ENCODE results near the gene HES3. TPM values are rescaled to one million over a fixed set of nuclear protein-coding genes. Genes with fewer than 3 reads are reported as not detected.

HES3 gene
- total RNA-seq, 2 donors from 2014 or later = not detected

DNA sequence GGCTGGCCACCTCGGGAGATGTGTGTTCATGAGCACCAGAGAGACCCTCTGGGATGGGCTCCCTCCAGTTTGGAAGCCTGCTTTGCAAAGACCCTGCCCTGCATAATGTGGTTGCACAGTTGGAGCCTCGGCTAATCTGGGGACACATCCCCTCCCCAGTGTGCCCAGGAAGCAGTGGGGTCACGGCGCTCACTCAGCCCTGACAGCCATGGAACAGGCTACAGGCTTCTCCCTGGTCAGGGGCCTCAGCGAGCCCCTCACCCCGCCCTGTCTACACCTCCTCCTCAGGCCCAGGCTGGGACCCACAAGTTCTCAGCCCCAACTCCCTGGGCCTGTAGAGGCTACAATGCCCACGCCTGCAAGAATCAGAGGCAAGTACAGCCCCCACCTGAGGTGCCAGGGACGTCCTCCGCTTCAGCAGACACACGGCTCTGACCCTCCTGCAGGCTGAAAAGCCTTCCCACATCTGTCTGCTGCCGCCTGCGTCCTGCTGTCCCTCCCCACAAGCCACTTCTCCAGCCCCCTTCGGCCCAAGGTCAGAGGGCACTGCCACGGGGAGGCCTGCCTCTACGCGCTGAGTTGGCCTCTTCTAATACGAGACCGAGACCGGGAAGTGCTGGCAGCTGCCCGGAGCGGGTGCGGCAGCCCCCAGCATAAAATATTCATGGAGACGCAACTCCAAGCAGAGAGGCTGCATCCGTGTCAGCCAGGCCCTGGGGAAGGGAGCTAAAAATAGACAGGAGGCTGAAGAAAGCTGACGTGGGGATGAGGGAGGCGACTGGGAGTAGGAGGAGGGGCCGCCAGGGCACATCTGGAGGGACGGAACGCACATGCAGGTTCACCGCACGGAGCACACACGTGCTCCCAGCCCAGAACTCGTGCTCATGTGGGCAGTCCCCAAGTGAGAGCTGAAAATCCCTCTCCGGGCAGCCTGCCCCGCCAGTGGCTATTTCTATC lies 32.1 kb downstream of the HES3 start:
- Mint-ChIP-seq H3K4me1 (ENCODE audit: low read depth) (no peaks in the 10 kb centered on the region), H3K36me3 (ENCODE audit: insufficient read depth in 2 of 2) (no peaks in the 10 kb centered on the region), H3K9me3 (no peaks in the 10 kb centered on the region), H3K27ac (no peak overlapping the region), H3K4me3 (no peak overlapping the region), H3K27me3 (ENCODE audit: low read depth) (no peaks in the 10 kb centered on the region)
- no peak for ATAC-seq (replicated peaks in 1 of 2)
- DNase-seq = no peak

DNA sequence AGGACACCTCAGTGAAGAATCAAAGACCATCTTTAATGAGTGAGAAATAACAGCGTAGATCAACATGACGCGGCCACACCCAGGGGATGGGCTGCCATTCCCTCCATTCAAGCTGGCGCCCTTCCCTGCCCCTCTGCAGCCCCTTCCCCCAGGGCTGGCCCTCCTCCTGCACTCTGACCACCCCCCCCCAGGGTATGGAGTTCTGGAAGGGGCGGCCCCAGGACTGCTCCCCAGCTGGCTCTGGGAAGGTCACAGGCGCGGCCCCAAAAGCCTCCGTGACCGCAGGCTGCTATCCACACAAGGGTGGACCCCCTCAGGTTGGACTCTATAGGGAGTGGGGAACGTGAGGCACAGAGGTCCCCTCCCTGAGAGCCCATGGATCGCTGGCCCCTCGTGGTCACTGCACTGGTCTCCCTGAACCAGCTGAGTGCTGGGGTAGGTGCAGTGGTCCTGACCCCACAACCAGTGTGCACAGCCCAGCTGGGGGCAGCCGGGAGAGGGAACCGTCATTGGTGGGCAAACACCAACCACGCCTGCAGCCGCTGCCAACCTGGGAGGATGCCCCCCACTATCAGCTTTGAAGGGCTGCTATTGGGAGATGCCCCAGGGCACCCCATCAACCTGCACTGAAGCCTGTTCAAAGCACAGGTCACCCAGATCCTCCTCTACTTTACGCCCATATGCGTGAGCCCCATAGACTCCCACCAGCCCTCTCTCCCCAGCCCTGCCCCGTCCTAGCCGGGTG lies 33.0 kb downstream of the HES3 start:
- ATAC-seq (replicated peaks in 1 of 2) (no peak), DNase-seq (no peak)
- no peaks in the 10 kb centered on the region for H3K27me3 Mint-ChIP-seq (ENCODE audit: low read depth)
- no peaks in the 10 kb centered on the region for H3K4me1 Mint-ChIP-seq (ENCODE audit: low read depth)
- H3K27ac Mint-ChIP-seq = no peak overlapping the region
- H3K36me3 Mint-ChIP-seq (ENCODE audit: insufficient read depth in 2 of 2) = no peaks in the 10 kb centered on the region
- no peaks in the 10 kb centered on the region for H3K9me3 Mint-ChIP-seq
- no peak overlapping the region for H3K4me3 Mint-ChIP-seq

DNA sequence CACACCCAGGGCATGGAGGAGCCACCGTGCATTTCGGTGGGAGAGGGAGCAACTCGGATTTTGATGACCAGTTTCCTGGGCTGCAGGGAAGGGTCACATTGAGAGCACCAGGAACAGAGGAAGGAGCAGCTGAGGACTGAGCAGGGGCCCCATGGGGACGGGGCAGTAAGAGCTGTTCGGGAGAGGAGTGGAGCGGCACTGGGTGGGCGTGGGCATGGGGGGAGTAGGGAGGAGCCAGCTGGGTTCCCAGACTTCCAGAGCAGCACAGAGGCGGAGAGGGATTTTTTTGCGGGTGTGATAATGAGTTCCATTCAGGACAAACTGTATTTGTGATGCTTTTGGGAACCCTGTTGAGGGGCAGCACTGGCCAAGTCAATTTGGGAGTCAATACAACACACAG lies 34.3 kb downstream of the HES3 start:
- Mint-ChIP-seq H3K27me3 (ENCODE audit: low read depth) (no peaks in the 10 kb centered on the region), H3K4me1 (ENCODE audit: low read depth) (no peaks in the 10 kb centered on the region), H3K4me3 (no peak overlapping the region), H3K36me3 (ENCODE audit: insufficient read depth in 2 of 2) (no peaks in the 10 kb centered on the region), H3K9me3 (no peaks in the 10 kb centered on the region), H3K27ac (no peak overlapping the region)
- no peak for ATAC-seq (replicated peaks in 1 of 2)
- no peak for DNase-seq

DNA sequence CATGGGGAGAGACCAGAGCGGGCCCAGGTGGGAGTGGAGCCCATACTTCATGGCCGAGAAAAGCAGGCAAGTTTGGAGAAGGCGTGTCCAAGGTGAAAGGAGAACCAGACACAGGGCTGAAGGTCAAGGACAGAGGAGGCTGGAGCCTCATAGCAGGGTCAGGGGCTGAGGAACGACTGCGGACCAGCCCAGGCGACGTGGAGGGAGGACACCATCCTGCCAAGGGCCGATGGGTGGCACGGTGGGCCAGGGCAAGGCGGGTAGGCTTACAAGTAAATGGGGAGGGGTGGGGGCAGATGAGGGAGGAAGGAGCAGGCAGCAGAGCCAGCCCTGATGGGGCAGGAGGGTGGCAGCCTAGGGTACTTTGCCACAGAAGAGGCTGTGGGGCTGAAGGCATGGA lies 35.1 kb downstream of the HES3 start:
- no peaks in the 10 kb centered on the region for H3K9me3 Mint-ChIP-seq
- H3K4me1 Mint-ChIP-seq (ENCODE audit: low read depth) = no peaks in the 10 kb centered on the region
- no peak overlapping the region for H3K4me3 Mint-ChIP-seq
- DNase-seq (no peak), ATAC-seq (replicated peaks in 1 of 2) (no peak)
- no peaks in the 10 kb centered on the region for H3K36me3 Mint-ChIP-seq (ENCODE audit: insufficient read depth in 2 of 2)
- no peak overlapping the region for H3K27ac Mint-ChIP-seq
- no peaks in the 10 kb centered on the region for H3K27me3 Mint-ChIP-seq (ENCODE audit: low read depth)

DNA sequence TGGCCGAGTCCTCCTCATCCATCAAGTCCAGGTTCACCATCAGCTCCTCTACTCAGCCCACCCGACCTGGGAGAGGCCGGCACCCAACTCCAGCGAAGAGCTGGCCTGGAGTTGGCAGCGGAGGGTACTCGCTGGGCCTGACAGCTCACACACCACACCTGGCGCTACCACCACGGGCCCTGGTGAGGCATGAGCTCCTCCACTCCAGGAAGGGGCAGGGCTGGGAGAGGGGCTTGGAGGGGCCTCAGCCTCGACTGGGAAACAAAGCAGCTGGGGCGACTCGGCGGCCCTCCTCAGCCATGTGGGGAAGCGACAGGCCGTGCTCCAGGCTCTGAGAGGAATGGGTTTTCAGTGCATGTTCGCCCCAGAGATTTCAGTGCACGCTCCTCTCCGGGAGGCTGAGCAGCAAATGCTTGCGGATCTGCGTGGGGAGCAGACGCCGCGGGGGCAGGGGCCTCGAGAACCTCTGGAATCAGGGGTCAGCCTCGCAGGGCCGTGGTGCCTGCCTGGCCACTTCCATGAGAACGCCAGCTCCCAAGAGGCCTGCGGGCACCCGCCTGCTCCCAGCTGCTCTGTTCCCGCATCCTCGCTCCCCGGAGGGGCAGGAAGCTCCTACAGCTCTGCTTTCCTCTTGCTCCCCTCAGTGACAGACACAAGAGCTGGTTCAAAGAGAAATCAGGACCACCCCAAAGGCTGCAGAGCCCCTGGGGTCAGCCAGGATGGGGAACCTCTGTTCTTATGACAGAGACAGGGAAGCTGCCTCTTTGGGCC lies 35.8 kb downstream of the HES3 start:
- H3K4me1 Mint-ChIP-seq (ENCODE audit: low read depth) = no peaks in the 10 kb centered on the region
- H3K36me3 Mint-ChIP-seq (ENCODE audit: insufficient read depth in 2 of 2) = no peaks in the 10 kb centered on the region
- H3K9me3 Mint-ChIP-seq = no peaks in the 10 kb centered on the region
- no peak overlapping the region for H3K4me3 Mint-ChIP-seq
- H3K27ac Mint-ChIP-seq = no peak overlapping the region
- DNase-seq (no peak), ATAC-seq (replicated peaks in 1 of 2) (no peak)
- no peaks in the 10 kb centered on the region for H3K27me3 Mint-ChIP-seq (ENCODE audit: low read depth)

DNA sequence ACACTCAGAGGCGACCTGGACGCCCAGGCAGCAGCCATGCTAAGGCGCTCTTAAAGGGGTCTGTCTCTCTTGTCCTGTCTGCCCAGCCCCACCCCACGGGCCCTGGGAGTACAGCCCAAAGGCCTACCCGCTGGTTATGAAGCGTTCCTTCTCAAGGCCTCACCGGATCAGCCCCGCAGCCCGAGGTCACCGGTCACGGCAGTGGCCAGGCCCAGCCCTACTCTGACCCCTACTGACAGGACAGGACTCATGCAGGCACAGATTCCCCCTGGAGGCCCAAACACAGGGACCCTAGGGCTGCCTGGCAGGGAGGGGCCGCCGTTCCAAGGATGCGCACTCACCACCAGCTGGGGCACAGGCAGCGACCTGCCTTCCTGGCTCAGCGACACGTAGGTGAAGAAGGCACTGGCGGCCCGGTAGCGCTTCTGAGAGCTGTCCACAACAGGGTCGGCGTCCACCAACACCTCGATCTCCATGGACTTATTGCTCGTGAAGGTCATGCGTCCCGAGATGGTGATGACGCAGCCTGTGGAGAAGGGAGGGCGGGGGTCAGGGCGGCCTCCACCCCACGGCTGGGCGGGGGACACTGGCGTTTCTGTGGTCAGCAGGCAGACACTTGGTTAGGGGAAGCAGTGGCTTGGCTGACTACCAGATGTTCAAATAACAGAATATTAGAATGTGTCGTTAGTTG lies 36.9 kb downstream of the HES3 start:
- Mint-ChIP-seq H3K4me1 (ENCODE audit: low read depth) (no peaks in the 10 kb centered on the region), H3K27me3 (ENCODE audit: low read depth) (no peaks in the 10 kb centered on the region), H3K9me3 (no peaks in the 10 kb centered on the region), H3K36me3 (ENCODE audit: insufficient read depth in 2 of 2) (no peaks in the 10 kb centered on the region), H3K4me3 (no peak overlapping the region), H3K27ac (no peak overlapping the region)
- ATAC-seq (replicated peaks in 1 of 2) = no peak
- DNase-seq = no peak

DNA sequence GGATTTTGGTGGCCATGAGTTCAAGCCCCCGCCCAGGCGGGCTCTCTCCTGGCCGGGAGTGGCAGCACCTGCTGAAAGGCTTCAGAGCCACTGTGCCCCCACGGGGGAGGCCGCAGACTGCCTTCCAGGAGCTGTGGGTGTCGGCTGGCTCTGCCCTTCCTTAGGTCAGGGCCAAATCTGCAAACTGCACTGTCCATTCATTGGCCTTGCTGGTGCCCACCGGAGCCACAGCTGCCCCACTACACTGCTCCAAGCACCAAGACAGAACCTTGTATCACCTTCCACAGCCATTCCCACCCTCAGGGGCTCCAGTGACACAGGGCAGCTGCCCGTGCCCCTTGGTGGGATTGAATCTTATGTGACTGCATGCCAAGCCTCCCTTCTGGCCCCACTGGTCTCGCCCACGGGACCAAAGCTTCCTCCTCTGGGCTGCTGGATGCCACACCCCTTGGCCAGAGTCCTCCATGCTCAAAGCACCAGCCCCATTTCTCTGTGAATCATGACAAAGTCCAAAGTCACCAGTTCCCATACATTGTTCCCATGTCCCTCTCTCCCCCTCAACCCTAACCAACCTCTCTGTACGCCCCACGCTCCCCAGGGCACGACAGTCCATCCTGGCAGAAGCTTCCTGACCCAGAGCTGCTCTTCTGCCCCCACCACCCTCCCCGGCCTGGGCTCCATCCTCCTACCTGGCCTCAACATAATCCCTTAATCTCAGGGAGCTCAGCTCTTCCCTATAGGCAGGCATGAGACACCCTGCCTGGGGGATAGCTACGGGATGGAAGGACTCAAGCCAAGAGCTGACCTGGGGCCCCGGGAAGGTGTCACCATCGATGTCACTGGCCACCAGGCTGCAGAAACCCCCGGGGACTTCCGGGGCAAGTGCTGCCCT lies 37.8 kb downstream of the HES3 start:
- Mint-ChIP-seq H3K27me3 (ENCODE audit: low read depth) (no peaks in the 10 kb centered on the region), H3K27ac (no peak overlapping the region), H3K9me3 (no peaks in the 10 kb centered on the region), H3K4me3 (no peak overlapping the region), H3K4me1 (ENCODE audit: low read depth) (no peaks in the 10 kb centered on the region), H3K36me3 (ENCODE audit: insufficient read depth in 2 of 2) (no peaks in the 10 kb centered on the region)
- no peak for DNase-seq
- ATAC-seq (replicated peaks in 1 of 2) = no peak

DNA sequence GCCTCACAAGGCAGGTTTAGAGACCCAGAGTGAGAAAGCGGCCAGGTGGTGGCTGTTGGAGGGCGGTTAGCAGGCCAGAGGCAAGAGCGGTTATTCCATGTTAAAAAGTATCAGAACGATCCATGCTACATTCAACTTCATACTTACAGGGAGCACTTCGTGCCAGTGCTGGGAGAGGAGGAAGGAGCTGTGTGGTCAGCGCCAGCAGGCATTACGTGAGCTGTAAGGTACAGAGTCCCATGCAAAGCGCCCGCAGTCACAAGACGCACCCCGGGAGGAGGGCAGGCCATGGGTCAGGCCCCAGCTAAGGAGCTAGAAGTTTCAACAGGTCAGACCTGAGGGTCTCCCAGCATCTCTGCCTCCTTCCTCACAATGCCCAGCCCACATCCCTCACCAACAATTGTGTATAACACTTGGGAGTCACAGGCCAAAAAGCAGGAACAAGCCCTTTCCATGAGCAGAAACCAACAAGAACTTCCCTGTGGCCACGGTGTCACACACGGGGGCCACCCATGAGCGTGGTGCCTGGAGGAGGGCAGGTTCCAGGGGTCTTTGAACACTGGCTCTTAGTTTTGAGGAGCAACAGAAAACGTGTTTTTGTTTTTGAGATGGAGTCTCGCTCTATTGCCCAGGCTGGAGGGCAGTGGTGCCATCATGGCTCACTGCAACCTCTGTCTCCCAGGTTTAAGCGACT lies 38.7 kb downstream of the HES3 start:
- Mint-ChIP-seq H3K9me3 (no peaks in the 10 kb centered on the region), H3K36me3 (ENCODE audit: insufficient read depth in 2 of 2) (no peaks in the 10 kb centered on the region), H3K27me3 (ENCODE audit: low read depth) (no peaks in the 10 kb centered on the region), H3K4me1 (ENCODE audit: low read depth) (no peaks in the 10 kb centered on the region), H3K27ac (no peak overlapping the region), H3K4me3 (no peak overlapping the region)
- ATAC-seq (replicated peaks in 1 of 2) (no peak), DNase-seq (no peak)

DNA sequence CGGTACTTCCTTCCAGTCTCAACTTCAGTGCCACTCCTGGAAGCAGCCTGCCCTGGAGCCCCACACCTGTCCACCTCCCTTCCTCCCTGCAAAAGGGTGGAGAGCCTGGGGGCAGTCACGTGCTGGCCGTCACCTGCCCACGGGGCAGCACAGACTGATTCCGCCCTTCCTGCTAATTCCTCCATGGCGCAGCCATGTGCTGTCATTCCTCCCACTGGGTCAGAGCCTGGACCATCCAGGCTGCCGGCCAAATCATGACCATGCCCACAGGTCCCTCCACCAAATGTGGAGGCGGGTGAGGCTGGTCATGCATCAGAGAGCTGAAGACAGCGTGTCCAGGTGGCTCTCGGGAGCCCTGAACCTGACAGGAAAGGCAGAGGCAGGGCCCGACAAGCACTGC lies 41.4 kb downstream of the HES3 start:
- ATAC-seq (replicated peaks in 1 of 2) = no peak
- Mint-ChIP-seq H3K27me3 (ENCODE audit: low read depth) (no peaks in the 10 kb centered on the region), H3K27ac (no peak overlapping the region), H3K36me3 (ENCODE audit: insufficient read depth in 2 of 2) (no peaks in the 10 kb centered on the region), H3K9me3 (no peaks in the 10 kb centered on the region), H3K4me3 (no peak overlapping the region), H3K4me1 (ENCODE audit: low read depth) (no peaks in the 10 kb centered on the region)
- DNase-seq = no peak

DNA sequence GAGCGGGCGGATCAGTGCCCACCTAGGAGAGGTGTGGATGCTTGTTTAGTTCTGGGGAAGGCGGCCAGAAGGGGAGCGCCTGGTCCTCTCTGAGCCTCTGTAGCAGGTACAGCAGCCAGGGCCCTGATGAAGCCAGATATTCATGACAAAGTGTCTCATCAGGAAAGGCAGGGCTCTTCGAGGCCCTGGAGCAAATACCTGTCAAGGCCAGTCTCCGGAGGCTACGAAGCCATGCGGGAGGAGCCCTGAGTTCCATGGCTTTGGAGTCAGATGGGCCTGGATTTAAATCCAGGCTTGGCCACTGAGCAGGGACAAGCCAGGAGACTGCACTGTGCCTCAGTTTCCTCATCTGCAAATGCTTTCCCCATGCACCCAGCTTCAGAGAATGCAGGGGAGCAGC lies 42.3 kb downstream of the HES3 start:
- DNase-seq (no peak), ATAC-seq (replicated peaks in 1 of 2) (no peak)
- H3K4me1 Mint-ChIP-seq (ENCODE audit: low read depth) = no peaks in the 10 kb centered on the region
- H3K9me3 Mint-ChIP-seq = no peaks in the 10 kb centered on the region
- no peaks in the 10 kb centered on the region for H3K27me3 Mint-ChIP-seq (ENCODE audit: low read depth)
- H3K27ac Mint-ChIP-seq = no peak overlapping the region
- no peak overlapping the region for H3K4me3 Mint-ChIP-seq
- no peaks in the 10 kb centered on the region for H3K36me3 Mint-ChIP-seq (ENCODE audit: insufficient read depth in 2 of 2)

DNA sequence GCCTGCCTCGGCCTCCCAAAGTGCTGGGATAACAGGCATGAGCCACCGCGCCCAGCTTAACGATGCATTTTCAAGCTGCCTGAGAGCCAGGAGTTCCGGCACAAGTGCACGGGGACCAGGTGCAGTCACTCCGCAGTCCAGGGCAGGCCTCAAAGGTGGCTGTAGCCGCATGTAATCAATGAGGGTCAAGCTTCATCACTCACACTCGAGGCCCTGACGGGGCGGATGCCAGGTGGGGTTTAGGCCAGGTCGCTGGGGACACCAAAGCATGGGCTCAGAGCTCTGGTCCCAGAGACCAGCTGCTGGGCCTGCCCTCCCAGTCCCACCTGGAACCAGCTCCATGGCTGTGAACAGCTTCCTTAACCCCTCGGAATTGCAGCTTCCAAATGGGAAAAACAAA lies 43.0 kb downstream of the HES3 start:
- H3K36me3 Mint-ChIP-seq (ENCODE audit: insufficient read depth in 2 of 2) = no peaks in the 10 kb centered on the region
- ATAC-seq (replicated peaks in 1 of 2) (no peak), DNase-seq (no peak)
- no peak overlapping the region for H3K27ac Mint-ChIP-seq
- no peak overlapping the region for H3K4me3 Mint-ChIP-seq
- H3K4me1 Mint-ChIP-seq (ENCODE audit: low read depth) = no peaks in the 10 kb centered on the region
- no peaks in the 10 kb centered on the region for H3K27me3 Mint-ChIP-seq (ENCODE audit: low read depth)
- H3K9me3 Mint-ChIP-seq = no peaks in the 10 kb centered on the region

Measured in activated T-cell treated with anti-CD3 and anti-CD28 coated beads, Interleukin-2, amount 50 U/mL, for 72 hours (primary cell).